NB4 (cell line): ENCODE measurements around the gene AMIGO3.
A peak's percentile ranks its signal among the peaks of the same experiment; 100 is the strongest.

Source experiments
- DNase-seq: peaks from one replicate; pipeline ENCODE4 v3.0.0; 2010; ENCODE audit warnings: low read depth
- H3K4me3 ChIP-seq: one replicate; pipeline ENCODE4 v1.5.1; 2011; ENCODE audit warnings: mild to moderate bottlenecking, low read depth, low read length, moderate library complexity
- CTCF ChIP-seq: IDR thresholded peaks from one replicate; pipeline ENCODE4 v1.5.1; 2012; ENCODE audit warnings: low read depth, low read length
- MAX ChIP-seq: IDR thresholded peaks from 2 replicates; pipeline ENCODE4 v1.6.1; 2011; ENCODE audit warnings: low read depth, low read length
- MYC ChIP-seq: IDR thresholded peaks from 2 replicates; pipeline ENCODE4 v1.6.1; 2011; ENCODE audit warnings: low read depth, low read length
- POLR2A ChIP-seq: IDR thresholded peaks from 2 replicates; pipeline ENCODE4 v1.6.1; 2011; ENCODE audit warnings: mild to moderate bottlenecking; ENCODE audit not compliant: insufficient read length; ENCODE audit errors: extremely low read depth

The AMIGO3 gene

GRCh38 chr3:49668414-49668797 is 51.1 kb downstream of the AMIGO3 start:
- DNase-seq: peak; percentile 34
- no peak for TF ChIP-seq CTCF
- H3K4me3 ChIP-seq: no peak overlapping the region

GRCh38 chr3:49667701-49668413 is 51.6 kb downstream of the AMIGO3 start:
- H3K4me3 ChIP-seq: no peak overlapping the region
- DNase-seq: no peak
- no peak for TF ChIP-seq POLR2A
- no peak for TF ChIP-seq MYC
- TF ChIP-seq MAX: no peak
- TF ChIP-seq CTCF: no peak
